H1 (cell line): ENCODE results near the gene EPB41L3. TPM values are rescaled to one million over a fixed set of nuclear protein-coding genes. Genes with fewer than 3 reads are reported as not detected.

ENCODE experiments used
- CTCF ChIA-PET: fragments of 300-600 bp; sonication (Branson Sonifier 250); formaldehyde crosslinking; loops from one replicate; lab custom pipeline; 2021; ENCODE audit not compliant: partially characterized antibody; lab: Charles Lee
- POLR2A ChIA-PET: fragments of 300-600 bp; sonication (Branson Sonifier 250); formaldehyde crosslinking; loops from one replicate; lab custom pipeline; 2021; ENCODE audit warnings: inconsistent platforms; ENCODE audit not compliant: partially characterized antibody; lab: Charles Lee
- DNase-seq, 2 experiments: peaks; one replicate each; pipeline versions ENCODE4 v3.0.0 to v3.0.0-alpha.2; 2010 to 2022; ENCODE audit warnings: low spot score in 2 of 2, low read depth in 1 of 2, mixed read lengths in 1 of 2
- FAIRE-seq: peaks from 2 replicates; lab custom pipeline; 2011; peaks lifted over from hg19 to GRCh38; lab: Jason Lieb, UNC
- H2AFZ ChIP-seq: 2 replicates; pipeline ENCODE4 v1.8.1; 2012; ENCODE audit warnings: low read length, inconsistent platforms
- H2AK5ac ChIP-seq: 2 replicates; pipeline ENCODE4 v1.6.1; 2013; ENCODE audit warnings: low read depth, low read length
- H2BK120ac ChIP-seq: replicated peaks from 2 replicates; pipeline ENCODE3; 2013; ENCODE audit warnings: low read depth, low read length, inconsistent platforms
- H2BK12ac ChIP-seq: 2 replicates; pipeline ENCODE4 v1.6.1; 2013; ENCODE audit warnings: low read depth, low read length
- H2BK15ac ChIP-seq: 2 replicates; pipeline ENCODE4 v1.6.1; 2013; ENCODE audit warnings: low read length
- H2BK20ac ChIP-seq: 2 replicates; pipeline ENCODE4 v1.6.1; 2013; ENCODE audit warnings: low read length
- H2BK5ac ChIP-seq: 2 replicates; pipeline ENCODE4 v1.6.1; 2013; ENCODE audit warnings: low read depth, low read length
- H3K14ac ChIP-seq: 2 replicates; pipeline ENCODE4 v1.6.1; 2013; ENCODE audit warnings: inconsistent platforms; ENCODE audit not compliant: insufficient read length
- H3K18ac ChIP-seq: 2 replicates; pipeline ENCODE4 v1.6.1; 2013; ENCODE audit warnings: low read length; ENCODE audit errors: extremely low read depth
- H3K23ac ChIP-seq: 2 replicates; pipeline ENCODE4 v1.6.1; 2013; ENCODE audit warnings: inconsistent platforms; ENCODE audit not compliant: insufficient read length
- H3K23me2 ChIP-seq: 2 replicates; pipeline ENCODE4 v1.6.1; 2013; ENCODE audit warnings: low read depth, low read length
- H3K27ac ChIP-seq: 2 replicates; pipeline ENCODE4 v1.6.1; 2011; ENCODE audit warnings: low read depth, low read length, inconsistent platforms
- H3K27me3 ChIP-seq, 4 experiments: replicated peaks in 1 of 4; 1 replicate in 1 of 4; 2 replicates in 3 of 4; pipeline versions ENCODE4 v1.6.1 to v1.8.1; 2011 to 2013; ENCODE audit warnings: low read length in 3 of 4, mild to moderate bottlenecking in 3 of 4, inconsistent platforms in 2 of 4, mixed read lengths in 2 of 4, moderate library complexity in 1 of 4; ENCODE audit not compliant: control insufficient read depth in 3 of 4, insufficient read depth in 3 of 4; ENCODE audit errors: extremely low read depth in 1 of 4
- H3K36me3 ChIP-seq, 4 experiments: 2 replicates each; pipeline versions ENCODE4 v1.6.1 to v1.8.1; 2011 to 2013; ENCODE audit warnings: mild to moderate bottlenecking in 4 of 4, low read length in 3 of 4, moderate library complexity in 2 of 4, control low read depth in 1 of 4, inconsistent platforms in 1 of 4; ENCODE audit not compliant: insufficient read depth in 4 of 4, control insufficient read depth in 2 of 4
- H3K4ac ChIP-seq: replicated peaks from 2 replicates; pipeline ENCODE3; 2013; ENCODE audit warnings: low read length, low read depth, mixed read lengths, inconsistent platforms; ENCODE audit not compliant: insufficient read length
- H3K4me1 ChIP-seq, 4 experiments: replicated peaks in 1 of 4; 1 replicate in 1 of 4; 2 replicates in 3 of 4; pipeline versions ENCODE4 v1.6.1 to v1.8.1; 2011 to 2013; ENCODE audit warnings: low read length in 3 of 4, inconsistent platforms in 2 of 4, mixed read lengths in 1 of 4; ENCODE audit not compliant: insufficient read depth in 4 of 4, control insufficient read depth in 3 of 4
- H3K4me2 ChIP-seq, 2 experiments: 2 replicates each; pipeline versions ENCODE4 v1.6.1 to v1.8.1; 2011 to 2013; ENCODE audit warnings: low read depth in 2 of 2, low read length in 2 of 2, control low read depth in 1 of 2, inconsistent platforms in 1 of 2, mild to moderate bottlenecking in 1 of 2; ENCODE audit not compliant: insufficient read depth in 1 of 2
- H3K4me3 ChIP-seq, 4 experiments: fragments of 200-600, 300-600 bp in 1 of 4; sonication (generic), shearing (Covaris generic), sonication (Bioruptor Twin) in 1 of 4; 2 replicates each; pipeline versions ENCODE4 v1.5.1 to v1.8.1; 2011 to 2016; ENCODE audit warnings: low read length in 4 of 4, low read depth in 3 of 4, control low read depth in 2 of 4, inconsistent platforms in 2 of 4, mild to moderate bottlenecking in 2 of 4, mixed read lengths in 1 of 4, moderate library complexity in 1 of 4; ENCODE audit not compliant: insufficient read depth in 2 of 4; ENCODE audit errors: extremely low read depth in 1 of 4
- H3K56ac ChIP-seq: replicated peaks from 2 replicates; pipeline ENCODE3; 2013; ENCODE audit warnings: low read depth, mild to moderate bottlenecking, mixed read lengths, low read length, inconsistent platforms; ENCODE audit not compliant: insufficient read length
- H3K79me1 ChIP-seq: 2 replicates; pipeline ENCODE4 v1.6.1; 2013; ENCODE audit warnings: low read depth, low read length, control low read depth
- H3K79me2 ChIP-seq, 2 experiments: 2 replicates each; pipeline versions ENCODE4 v1.6.1 to v1.8.1; 2012 to 2013; ENCODE audit warnings: low read length in 2 of 2, mild to moderate bottlenecking in 2 of 2, inconsistent platforms in 1 of 2; ENCODE audit not compliant: insufficient read depth in 2 of 2, control insufficient read depth in 1 of 2
- H3K9ac ChIP-seq, 4 experiments: replicated peaks in 1 of 4; 1 replicate in 1 of 4; 2 replicates in 3 of 4; pipeline versions ENCODE4 v1.6.1 to v1.8.1; 2011 to 2013; ENCODE audit warnings: low read depth in 3 of 4, low read length in 3 of 4, control low read depth in 2 of 4, mild to moderate bottlenecking in 2 of 4, moderate library complexity in 2 of 4, inconsistent platforms in 1 of 4; ENCODE audit errors: extremely low read depth in 1 of 4
- H3K9me3 ChIP-seq, 2 experiments: 2 replicates each; pipeline versions ENCODE4 v1.6.1 to v1.8.1; 2012 to 2013; ENCODE audit warnings: mild to moderate bottlenecking in 2 of 2, moderate library complexity in 2 of 2, control low read depth in 1 of 2, inconsistent platforms in 1 of 2, low read depth in 1 of 2, low read length in 1 of 2, mixed read lengths in 1 of 2; ENCODE audit not compliant: insufficient read depth in 2 of 2
- H4K20me1 ChIP-seq, 2 experiments: replicated peaks in 1 of 2; 2 replicates each; pipeline versions ENCODE3 to v1.8.1; 2011 to 2013; ENCODE audit warnings: inconsistent platforms in 2 of 2, low read length in 2 of 2, mild to moderate bottlenecking in 1 of 2; ENCODE audit not compliant: insufficient read depth in 2 of 2, control insufficient read depth in 1 of 2
- H4K5ac ChIP-seq: 2 replicates; pipeline ENCODE4 v1.6.1; 2013; ENCODE audit warnings: low read length, low read depth, mixed read lengths, inconsistent platforms; ENCODE audit not compliant: insufficient read length
- H4K8ac ChIP-seq: 2 replicates; pipeline ENCODE4 v1.8.0; 2013; ENCODE audit warnings: mild to moderate bottlenecking, moderate library complexity, low read length, inconsistent platforms; ENCODE audit not compliant: insufficient read depth; ENCODE audit errors: extremely low read depth
- H4K91ac ChIP-seq: replicated peaks from 2 replicates; pipeline ENCODE3; 2013; ENCODE audit warnings: low read length, mixed read lengths, inconsistent platforms; ENCODE audit not compliant: insufficient read length
- BCL11A ChIP-seq, 2 experiments: IDR thresholded peaks; one replicate each; pipeline ENCODE4 v1.6.1; 2011; ENCODE audit warnings: low read depth in 2 of 2, low read length in 2 of 2, mild to moderate bottlenecking in 2 of 2
- CBX8 ChIP-seq: fragments of 300-800, 300-1000 bp; sonication (generic); IDR thresholded peaks from 2 replicates; pipeline ENCODE4 v1.7.1; 2016; ENCODE audit warnings: low read depth, low read length, borderline replicate concordance
- GABPA ChIP-seq: IDR thresholded peaks from 2 replicates; pipeline ENCODE4 v1.6.1; 2011; ENCODE audit warnings: mild to moderate bottlenecking, low read length, moderate library complexity, borderline replicate concordance; ENCODE audit not compliant: insufficient read depth
- SP1 ChIP-seq: IDR thresholded peaks from 2 replicates; pipeline ENCODE4 v1.6.1; 2011; ENCODE audit warnings: low read depth, low read length
- SP2 ChIP-seq: IDR thresholded peaks from 2 replicates; pipeline ENCODE4 v1.6.1; 2012; ENCODE audit warnings: mild to moderate bottlenecking, low read length, inconsistent platforms
- WGBS, 2 experiments: shearing (Covaris generic) in 1 of 2; methylation state at CpG; one replicate each; pipeline versions ENCODE4 v1.1.6 to v1.1.7; 2013 to 2015; ENCODE audit warnings: low lambda C conversion rate in 2 of 2, mixed read lengths in 2 of 2, inconsistent platforms in 1 of 2, low coverage in 1 of 2, missing lambda C conversion rate in 1 of 2; ENCODE audit not compliant: insufficient replicate concordance in 2 of 2, insufficient coverage in 1 of 2, insufficient read length in 1 of 2; ENCODE audit errors: extremely low coverage in 1 of 2, missing lambda C conversion rate in 1 of 2; 5-methylcytosine and 5-hydroxymethylcytosine counted together
- polyA plus RNA-seq, 7 experiments: library from polyadenylated mRNA; depleted of rRNA in 3 of 7; stranded (reverse) in 5 of 7; unstranded in 2 of 7; fragments of >200 nt in 5 of 7; fragments of 200-250 nt in 2 of 7; gene quantifications; 1 replicate in 5 of 7; 2 replicates in 1 of 7; 4 replicates in 1 of 7; pipeline versions ENCODE4 v1.2.1 to v1.2.3, GENCODE V29; 2011 to 2013; ENCODE audit warnings: missing spikeins in 2 of 7, mixed read lengths in 2 of 7
- total RNA-seq: library from RNA; stranded (reverse); fragmentation: NEBNext Ultra II Directional; extraction: Animal tissue kit (Norgen Biotek cat#: 25700); gene quantifications from 2 replicates; pipeline ENCODE4 v1.2.1, GENCODE V29; 2021

Gene EPB41L3
- total and polyA plus RNA-seq, 2 of the 8 experiments (the other 6 are each of a cell fraction or from before 2014, with no cell fraction given): 7.9 to 16.1 TPM

- Histone ChIP-seq H3K36me3 (no peaks in the 10 kb centered on the region), H2BK15ac (no peak overlapping the region), H3K9ac (no peak overlapping the region), H3K23me2 (no peaks in the 10 kb centered on the region), H3K23ac (no peak overlapping the region), H3K27me3 (no peaks in the 10 kb centered on the region), H3K4ac (no peak overlapping the region), H2BK5ac (no peak overlapping the region), H2AK5ac (no peak overlapping the region), H2BK120ac (no peak overlapping the region), H4K20me1 (no peaks in the 10 kb centered on the region), H4K5ac (no peak overlapping the region), H3K27ac (no peak overlapping the region), H4K91ac (no peak overlapping the region), H3K9me3 (no peaks in the 10 kb centered on the region), H3K79me2 (no peaks in the 10 kb centered on the region), H2BK20ac (no peak overlapping the region), H3K14ac (no peak overlapping the region), H3K79me1 (no peaks in the 10 kb centered on the region), H2BK12ac (no peak overlapping the region), H3K4me2 (no peak overlapping the region), H4K8ac (no peak overlapping the region), H3K18ac (no peak overlapping the region), H3K4me1 (no peaks in the 10 kb centered on the region; a peak in 1 of 7 replicates), H3K4me3 (no peak overlapping the region), H3K56ac (no peak overlapping the region), H2AFZ (no peak overlapping the region)
- DNase-seq: no peak
- ChIA-PET POLR2A (no interaction called here), CTCF (interaction anchor here (1.5 kb wide), 1 partner anchor 11 kb away, joined by 4 read pairs; no protein-coding TSS in a partner anchor)
- no peak for TF ChIP-seq BCL11A (IDR thresholded peaks at IDR 0.05; ENCODE audit: low read depth in 2 of 2, low read length in 2 of 2)
- TF ChIP-seq SP1: no peak
- no peak for TF ChIP-seq GABPA
- no peak for TF ChIP-seq SP2
- TF ChIP-seq CBX8: no peak
- 77% methylated on average over 2 of the region's 2 CpGs; no CpG with 5 or more reads in 1 of the 2 experiments for WGBS, 2 experiments
- no peak for FAIRE-seq
These were observed 79.5 kb downstream of the EPB41L3 start for GRCh38 chr18:5464251-5464650.
